Measurements from ENCODE around the gene CADM2. TPM values are rescaled to one million over a fixed set of nuclear protein-coding genes. Genes with fewer than 3 reads are reported as not detected.

CADM2 gene
- total and polyA plus RNA-seq, 2 donors (not counting 3 experiments of a cell fraction or from before 2014, with no cell fraction given), result not detected

GRCh38 chr3:84961011-84961410 lies 2.2 kb downstream of the CADM2 start:
- H3K36me3 ChIP-seq (ENCODE audit: control insufficient read depth in 2 of 2, extremely low read depth in 1 of 2, insufficient read depth in 2 of 2, low read length in 2 of 2), result no peaks in the 10 kb centered on the region
- ChIA-PET POLR2A (no interaction called here), CTCF (no interaction called here)
- H3K4me3 ChIP-seq (replicated peaks in 1 of 3; ENCODE audit: insufficient read depth in 1 of 3, low read depth in 1 of 3, low read length in 3 of 3), result no peak overlapping the region
- no peaks in the 10 kb centered on the region for H3K79me2 ChIP-seq (ENCODE audit: control insufficient read depth, insufficient read depth, low read length)
- H3K9ac ChIP-seq (replicated peaks; ENCODE audit: extremely low read depth, insufficient read depth, low read length), result no peak overlapping the region
- dilution Hi-C loops (cut with MboI; ENCODE audit: extremely low pct_ligation_motif_present, low sequenced_read_pairs), result no loop called here
- FAIRE-seq, result no peak
- no peak overlapping the region for H3K4me2 ChIP-seq (ENCODE audit: insufficient read depth, low read length)
- BruUV-seq (replicated peaks), result no TSS peak
- no peaks in the 10 kb centered on the region for H3K4me1 ChIP-seq (ENCODE audit: control insufficient read depth, extremely low read depth, insufficient read depth, low read length)
- TF ChIP-seq POLR2AphosphoS5 (IDR thresholded peaks at IDR 0.05; ENCODE audit: insufficient read depth, low read depth, low read length) (no peak), POLR2A (IDR thresholded peaks at IDR 0.05; ENCODE audit: low read depth, low read length) (no peak), MAX (IDR thresholded peaks at IDR 0.05; ENCODE audit: insufficient read depth, insufficient read length) (no peak)
- DNase-seq (ENCODE audit: low read depth, low spot score), result no peak
- H4K20me1 ChIP-seq (replicated peaks; ENCODE audit: control insufficient read depth, extremely low read depth, insufficient read depth, low read length), result no peaks in the 10 kb centered on the region
- H3K9me1 ChIP-seq (replicated peaks; ENCODE audit: control insufficient read depth, extremely low read depth, insufficient read depth, low read length), result no peaks in the 10 kb centered on the region
- intact Hi-C loops (cut with micrococcal nuclease), result no loop called here
- peaks cover 6 to 18% of the 10 kb centered on the region in 2 experiments for H3K27me3 ChIP-seq (ENCODE audit: control insufficient read depth in 2 of 2, insufficient read depth in 2 of 2, low read length in 2 of 2)
- no peak overlapping the region for H2AFZ ChIP-seq (ENCODE audit: low read depth, low read length)
- no peak overlapping the region for H3K27ac ChIP-seq (ENCODE audit: insufficient read depth, low read depth, low read length)
- no peaks in the 10 kb centered on the region for H3K9me3 ChIP-seq (replicated peaks; ENCODE audit: control insufficient read depth, insufficient read depth, low read length)

GRCh38 chr3:84961521-84962255 lies 2.9 kb downstream of the CADM2 start:
- H3K9me1 ChIP-seq (replicated peaks; ENCODE audit: control insufficient read depth, extremely low read depth, insufficient read depth, low read length), result no peaks in the 10 kb centered on the region
- H3K27me3 ChIP-seq (ENCODE audit: control insufficient read depth in 2 of 2, insufficient read depth in 2 of 2, low read length in 2 of 2), result peaks cover 6 to 18% of the 10 kb centered on the region in 2 experiments
- no peak overlapping the region for H3K9ac ChIP-seq (replicated peaks; ENCODE audit: extremely low read depth, insufficient read depth, low read length)
- H3K4me3 ChIP-seq (replicated peaks in 1 of 3; ENCODE audit: insufficient read depth in 1 of 3, low read depth in 1 of 3, low read length in 3 of 3), result no peak overlapping the region
- no TSS peak for BruUV-seq (replicated peaks)
- H3K4me1 ChIP-seq (ENCODE audit: control insufficient read depth, extremely low read depth, insufficient read depth, low read length), result no peaks in the 10 kb centered on the region
- TF ChIP-seq EZH2 (IDR thresholded peaks at IDR 0.05; ENCODE audit: borderline replicate concordance, low read depth, low read length, severe bottlenecking), result no peak
- TF ChIP-seq, protein P1, sequence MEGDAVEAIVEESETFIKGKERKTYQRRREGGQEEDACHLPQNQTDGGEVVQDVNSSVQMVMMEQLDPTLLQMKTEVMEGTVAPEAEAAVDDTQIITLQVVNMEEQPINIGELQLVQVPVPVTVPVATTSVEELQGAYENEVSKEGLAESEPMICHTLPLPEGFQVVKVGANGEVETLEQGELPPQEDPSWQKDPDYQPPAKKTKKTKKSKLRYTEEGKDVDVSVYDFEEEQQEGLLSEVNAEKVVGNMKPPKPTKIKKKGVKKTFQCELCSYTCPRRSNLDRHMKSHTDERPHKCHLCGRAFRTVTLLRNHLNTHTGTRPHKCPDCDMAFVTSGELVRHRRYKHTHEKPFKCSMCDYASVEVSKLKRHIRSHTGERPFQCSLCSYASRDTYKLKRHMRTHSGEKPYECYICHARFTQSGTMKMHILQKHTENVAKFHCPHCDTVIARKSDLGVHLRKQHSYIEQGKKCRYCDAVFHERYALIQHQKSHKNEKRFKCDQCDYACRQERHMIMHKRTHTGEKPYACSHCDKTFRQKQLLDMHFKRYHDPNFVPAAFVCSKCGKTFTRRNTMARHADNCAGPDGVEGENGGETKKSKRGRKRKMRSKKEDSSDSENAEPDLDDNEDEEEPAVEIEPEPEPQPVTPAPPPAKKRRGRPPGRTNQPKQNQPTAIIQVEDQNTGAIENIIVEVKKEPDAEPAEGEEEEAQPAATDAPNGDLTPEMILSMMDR (IDR thresholded peaks at IDR 0.05; ENCODE audit: extremely low read depth in 1 of 2, insufficient read depth in 1 of 2, low read depth in 1 of 2, low read length in 2 of 2), result no peak
- no peak for TF ChIP-seq JUN (IDR thresholded peaks at IDR 0.05; ENCODE audit: borderline replicate concordance, insufficient read depth, insufficient read length, low read depth)
- TF ChIP-seq POLR2A (IDR thresholded peaks at IDR 0.05; ENCODE audit: low read depth, low read length), result no peak
- no peak for TF ChIP-seq POLR2AphosphoS5 (IDR thresholded peaks at IDR 0.05; ENCODE audit: insufficient read depth, low read depth, low read length)
- TF ChIP-seq MYC (IDR thresholded peaks at IDR 0.05; ENCODE audit: low read depth, low read length), result no peak
- no peak for TF ChIP-seq GATA2 (IDR thresholded peaks at IDR 0.05; ENCODE audit: insufficient read depth, insufficient read length, low read depth, low read length)
- no peak for TF ChIP-seq MAX (IDR thresholded peaks at IDR 0.05; ENCODE audit: insufficient read depth, insufficient read length)
- no peak for TF ChIP-seq FOS (IDR thresholded peaks at IDR 0.05; ENCODE audit: borderline replicate concordance, insufficient read depth, low read length)
- H3K79me2 ChIP-seq (ENCODE audit: control insufficient read depth, insufficient read depth, low read length), result no peaks in the 10 kb centered on the region
- FAIRE-seq (no peak), DNase-seq (ENCODE audit: low read depth, low spot score) (no peak)
- no peaks in the 10 kb centered on the region for H4K20me1 ChIP-seq (replicated peaks; ENCODE audit: control insufficient read depth, extremely low read depth, insufficient read depth, low read length)
- intact Hi-C loops (cut with micrococcal nuclease), result no loop called here
- dilution Hi-C loops (cut with MboI; ENCODE audit: extremely low pct_ligation_motif_present, low sequenced_read_pairs), result no loop called here
- H2AFZ ChIP-seq (ENCODE audit: low read depth, low read length), result no peak overlapping the region
- H3K4me2 ChIP-seq (ENCODE audit: insufficient read depth, low read length), result no peak overlapping the region
- ChIA-PET CTCF (no interaction called here), POLR2A (no interaction called here)
- H3K36me3 ChIP-seq (ENCODE audit: control insufficient read depth in 2 of 2, extremely low read depth in 1 of 2, insufficient read depth in 2 of 2, low read length in 2 of 2), result no peaks in the 10 kb centered on the region
- no peaks in the 10 kb centered on the region for H3K9me3 ChIP-seq (replicated peaks; ENCODE audit: control insufficient read depth, insufficient read depth, low read length)
- no peak overlapping the region for H3K27ac ChIP-seq (ENCODE audit: insufficient read depth, low read depth, low read length)
